ENCODE data around the gene AADACL4.

- TF ChIP-seq POLR2AphosphoS5 (IDR thresholded peaks at IDR 0.05) (no peak), EP300 (IDR thresholded peaks at IDR 0.05) (no peak), POLR2A (IDR thresholded peaks at IDR 0.05) (no peak), CTCF (IDR thresholded peaks at IDR 0.05) (no peak)
Measured at GRCh38 chr1:12666141-12666735, 22.4 kb downstream of the AADACL4 start.

Measured in gastroesophageal sphincter (tissue), 3 donors.